GM12878 (cell line): Measurements from ENCODE around the gene ZNF502. TPM values are rescaled to one million over a fixed set of nuclear protein-coding genes. Genes with fewer than 3 reads are reported as not detected.

Experiments used
- ATAC-seq: fragments of 200-7000 bp; cut with Tn5 transposase; 3 replicates; pipeline ENCODE4 v1.9.1; 2020; ENCODE audit warnings: mild to moderate bottlenecking, moderate library complexity
- BruUV-seq: library from RNA; stranded (reverse); fragments of 400-500 nt; replicated peaks from 2 replicates; lab custom pipeline; 2021; lab: Mats Ljungman, UMichigan
- CTCF ChIA-PET: fragments of 300-600 bp; sonication (Branson Sonifier 250); formaldehyde crosslinking; extraction: SDS; loops from one replicate; lab custom pipeline; 2021; ENCODE audit warnings: inconsistent platforms; lab: Yijun Ruan, JAX
- POLR2A ChIA-PET: fragments of 350-600 bp; formaldehyde crosslinking; extraction: SDS; loops from one replicate; lab custom pipeline; 2021; ENCODE audit warnings: inconsistent platforms; lab: Charles Lee
- RAD21 ChIA-PET: fragments of 300-600 bp; sonication (Branson Sonifier 250); formaldehyde crosslinking; loops from one replicate; lab custom pipeline; 2023; ENCODE audit warnings: antibody characterized with exemption; ENCODE audit not compliant: unreplicated experiment; lab: Charles Lee
- SMC1A ChIA-PET: fragments of 300-600 bp; sonication (Branson Sonifier 250); formaldehyde crosslinking; loops from one replicate; lab custom pipeline; 2023; ENCODE audit not compliant: unreplicated experiment, uncharacterized antibody; lab: Charles Lee
- DNase-seq: peaks from one replicate; pipeline ENCODE4 v3.0.0-alpha.2; 2011; ENCODE audit warnings: low read depth, low spot score
- FAIRE-seq: peaks from 3 replicates; lab custom pipeline; 2011; peaks lifted over from hg19 to GRCh38; lab: Jason Lieb, UNC
- H2AFZ ChIP-seq: 2 replicates; pipeline ENCODE4 v1.6.0; 2011; ENCODE audit warnings: low read depth, low read length, control low read depth; ENCODE audit not compliant: control insufficient read depth
- H3K27ac ChIP-seq: 2 replicates; pipeline ENCODE4 v1.5.1; 2011; ENCODE audit warnings: control low read depth; ENCODE audit not compliant: control insufficient read depth, insufficient read depth
- H3K27me3 ChIP-seq, 2 experiments: replicated peaks in 1 of 2; 2 replicates each; pipeline versions ENCODE4 v1.6.0 to v1.6.1; 2011; ENCODE audit warnings: low read length in 1 of 2; ENCODE audit not compliant: control insufficient read depth in 2 of 2, insufficient read depth in 2 of 2
- H3K36me3 ChIP-seq, 2 experiments: 2 replicates each; pipeline ENCODE4 v1.5.1; 2011; ENCODE audit warnings: low read length in 1 of 2; ENCODE audit not compliant: control insufficient read depth in 2 of 2, insufficient read depth in 2 of 2
- H3K4me1 ChIP-seq: 2 replicates; pipeline ENCODE4 v1.6.1; 2011; ENCODE audit warnings: mild to moderate bottlenecking, low read length, moderate library complexity, mixed read lengths; ENCODE audit not compliant: control insufficient read depth, insufficient read depth
- H3K4me2 ChIP-seq: 2 replicates; pipeline ENCODE4 v1.6.0; 2011; ENCODE audit warnings: control low read depth; ENCODE audit not compliant: control insufficient read depth, insufficient read depth
- H3K4me3 ChIP-seq: fragments of 200-600 bp; sonication (generic); 2 replicates; pipeline ENCODE4 v1.5.1; 2016
- H3K79me2 ChIP-seq: 2 replicates; pipeline ENCODE4 v1.6.0; 2011; ENCODE audit warnings: low read length; ENCODE audit not compliant: control insufficient read depth, insufficient read depth
- H3K9ac ChIP-seq: 2 replicates; pipeline ENCODE4 v1.8.0; 2011; ENCODE audit warnings: low read length, control low read depth, mixed read lengths; ENCODE audit not compliant: control insufficient read depth, insufficient read depth
- H3K9me3 ChIP-seq: replicated peaks from 3 replicates; pipeline ENCODE4 v1.5.1; 2011; ENCODE audit warnings: mild to moderate bottlenecking, low read length; ENCODE audit not compliant: control insufficient read depth, insufficient read depth
- H4K20me1 ChIP-seq: 2 replicates; pipeline ENCODE4 v1.6.0; 2011; ENCODE audit not compliant: control insufficient read depth, insufficient read depth
- HCFC1 ChIP-seq: fragments of 150-350 bp; IDR thresholded peaks from 2 replicates; pipeline ENCODE4 v1.6.1; 2014; ENCODE audit warnings: low read length
- IRF3 ChIP-seq: fragments of 450-650 bp; IDR thresholded peaks from 2 replicates; pipeline ENCODE4 v1.6.1; 2014; ENCODE audit warnings: mild to moderate bottlenecking
- IRF5 ChIP-seq: fragments of 450-650 bp; IDR thresholded peaks from 2 replicates; pipeline ENCODE4 v1.6.1; 2017; ENCODE audit warnings: borderline replicate concordance
- KLF5 ChIP-seq: fragments of 450-650 bp; IDR thresholded peaks from 2 replicates; pipeline ENCODE4 v1.6.1; 2014; ENCODE audit warnings: mild to moderate bottlenecking; ENCODE audit not compliant: partially characterized antibody
- MTA2 ChIP-seq: fragments of 450-650 bp; IDR thresholded peaks from 2 replicates; pipeline ENCODE4 v1.6.1; 2016; ENCODE audit warnings: low read depth, mild to moderate bottlenecking, moderate library complexity
- MYC ChIP-seq: IDR thresholded peaks from 2 replicates; pipeline ENCODE4 v1.6.1; 2011; ENCODE audit warnings: mild to moderate bottlenecking, low read length, moderate library complexity, inconsistent platforms; ENCODE audit not compliant: insufficient read depth, insufficient replicate concordance, insufficient read length, severe bottlenecking
- NFIC ChIP-seq: IDR thresholded peaks from 2 replicates; pipeline ENCODE4 v1.6.1; 2012; ENCODE audit warnings: low read depth, mild to moderate bottlenecking, inconsistent platforms, low read length, moderate library complexity
- PAX8 ChIP-seq: fragments of 450-650 bp; IDR thresholded peaks from 2 replicates; pipeline ENCODE4 v1.6.1; 2017; ENCODE audit warnings: mild to moderate bottlenecking, moderate library complexity
- POLR2A ChIP-seq: IDR thresholded peaks from 2 replicates; pipeline ENCODE4 v1.6.1; 2011; ENCODE audit warnings: low read depth, mild to moderate bottlenecking, low read length
- SIX5 ChIP-seq: IDR thresholded peaks from 2 replicates; pipeline ENCODE4 v1.6.1; 2011; ENCODE audit warnings: mild to moderate bottlenecking, low read depth, low read length, moderate library complexity; ENCODE audit not compliant: severe bottlenecking
- SMAD5 ChIP-seq: IDR thresholded peaks from 2 replicates; pipeline ENCODE4 v1.6.1; 2016; ENCODE audit warnings: antibody characterized with exemption, low read depth
- SMC3 ChIP-seq: IDR thresholded peaks from 2 replicates; pipeline ENCODE4 v1.6.1; 2011; ENCODE audit warnings: low read length, improper control_type of control experiment, borderline replicate concordance
- SRF ChIP-seq, 2 experiments: IDR thresholded peaks; 2 replicates each; pipeline ENCODE4 v1.6.1; 2011; ENCODE audit warnings: low read depth in 2 of 2, low read length in 2 of 2, mild to moderate bottlenecking in 1 of 2, moderate library complexity in 1 of 2
- SUZ12 ChIP-seq: fragments of 200-600 bp; sonication (generic); IDR thresholded peaks from one replicate; pipeline ENCODE4 v1.6.1; 2018; ENCODE audit warnings: antibody characterized with exemption, mild to moderate bottlenecking; ENCODE audit not compliant: unreplicated experiment
- TCF12 ChIP-seq: IDR thresholded peaks from 2 replicates; pipeline ENCODE4 v1.6.1; 2011; ENCODE audit warnings: low read depth, mild to moderate bottlenecking, low read length
- ZNF592 ChIP-seq: fragments of 450-650 bp; IDR thresholded peaks from 2 replicates; pipeline ENCODE4 v1.6.1; 2017; ENCODE audit warnings: mild to moderate bottlenecking, moderate library complexity
- WGBS: methylation state at CpG from one replicate; pipeline ENCODE4 v1.1.6; 2016; ENCODE audit warnings: low lambda C conversion rate; ENCODE audit not compliant: insufficient replicate concordance, insufficient coverage; ENCODE audit errors: missing lambda C conversion rate; 5-methylcytosine and 5-hydroxymethylcytosine counted together
- in situ Hi-C: fragments of 300-500 bp; cut with MboI; formaldehyde crosslinking; loops from 9 replicates; pipeline ENCODE4 v1.14.3; 2018; ENCODE audit warnings: mixed read lengths
- intact Hi-C: fragments of 100-400 bp; cut with micrococcal nuclease; formaldehyde crosslinking; loops from one replicate; pipeline ENCODE4 v1.14.2; 2022; ENCODE audit not compliant: unreplicated experiment
- polyA plus RNA-seq, 11 experiments: library from polyadenylated mRNA; depleted of rRNA in 4 of 11; unstranded in 6 of 11; stranded (reverse) in 5 of 11; fragments of >200 nt; fragmentation: Nextera tagmentation in 4 of 11; fragmentation: Illumina TruSeq in 1 of 11; extraction: Ambion mirVana in 4 of 11; extraction: Trizol in 1 of 11; gene quantifications; 1 replicate in 1 of 11; 2 replicates in 10 of 11; pipeline versions ENCODE4 v1.2.1 to v1.2.3, GENCODE V29; 2011 to 2016; ENCODE audit warnings: inconsistent platforms in 2 of 11, missing spikeins in 2 of 11, low read depth in 1 of 11
- total RNA-seq, 4 experiments: library from RNA; depleted of rRNA in 3 of 4; stranded (reverse); fragments of >200 nt in 3 of 4; fragmentation: Illumina TruSeq in 1 of 4; extraction: Trizol in 1 of 4; gene quantifications; 2 replicates each; pipeline versions ENCODE4 v1.2.1 to v1.2.3, GENCODE V29; 2013 to 2021

ZNF502 gene
- total and polyA plus RNA-seq, 10 of the 15 experiments (the other 5 are each of a cell fraction or from before 2014, with no cell fraction given), result 0.39 to 1.7 (median 1.1) TPM

- Histone ChIP-seq H3K27me3 (no peaks in the 10 kb centered on the region), H3K4me1 (no peaks in the 10 kb centered on the region), H3K36me3 (no peaks in the 10 kb centered on the region), H3K9me3 (peaks cover 14% of the 10 kb centered on the region; the same call in 2 of the 3 replicates), H4K20me1 (no peaks in the 10 kb centered on the region), H3K9ac (0 out of 2 replicates have a peak overlapping the region, but pooled peaks have one; percentile 42), H2AFZ (peak overlapping the region; percentile 79), H3K79me2 (no peaks in the 10 kb centered on the region), H3K4me2 (peak overlapping the region; percentile 72), H3K27ac (no peak overlapping the region), H3K4me3 (peak overlapping the region; percentile 60; the same call in 1 of the 2 replicates)
- ChIA-PET CTCF (interaction anchor here (1.3 kb wide), 1 partner anchor 39 kb away, joined by 3 read pairs; no protein-coding TSS in a partner anchor), SMC1A (interaction anchor here (0.7 to 1.7 kb wide), 2 partner anchors 77 to 100 kb away, joined by 3 to 6 read pairs; partner anchors contain the start of genes KIAA1143 and KIF15), POLR2A (no interaction called here), RAD21 (no interaction called here)
- no TSS peak for BruUV-seq
- DNase-seq, result peak; percentile 27
- intact Hi-C loops, result loop anchor here (1.0 to 5.0 kb wide), 2 partner anchors 37 to 63 kb away; partner anchors contain the start of gene ZNF35
- in situ Hi-C loops, result no loop called here
- ATAC-seq, result peak; percentile 99
- peak; percentile 49 for FAIRE-seq
- WGBS, result 1% methylated on average over 33 of the region's 48 CpGs
- TF ChIP-seq SMAD5, result no peak
- peak; percentile 80 for TF ChIP-seq POLR2A
- TF ChIP-seq SUZ12, result no peak
- TF ChIP-seq NFIC, result no peak
- TF ChIP-seq PAX8, result no peak
- TF ChIP-seq MYC, result no peak
- no peak for TF ChIP-seq ZNF592
- TF ChIP-seq SRF (IDR thresholded peaks at IDR 0.05; ENCODE audit: low read depth in 2 of 2, low read length in 2 of 2), result no peak
- peak; percentile 14 for TF ChIP-seq SIX5
- no peak for TF ChIP-seq IRF3
- no peak for TF ChIP-seq MTA2
- TF ChIP-seq KLF5, result no peak
- peak; percentile 15; the same call in 1 of the 2 replicates for TF ChIP-seq SMC3
- TF ChIP-seq IRF5, result peak; percentile 21; the same call in 1 of the 2 replicates
- TF ChIP-seq TCF12, result no peak
- peak; percentile 65 for TF ChIP-seq HCFC1
Measured at GRCh38 chr3:44685128-44685800, 27.2 kb upstream of the ZNF502 start.
